GM15510 (cell line): ENCODE measurements around the gene CAMKMT.

ENCODE experiments used
- POLR2A ChIP-seq: IDR thresholded peaks from 3 replicates; pipeline ENCODE4 v1.6.1; 2011; ENCODE audit warnings: borderline replicate concordance; ENCODE audit not compliant: insufficient read length; ENCODE audit errors: extremely low read depth

Gene CAMKMT

DNA sequence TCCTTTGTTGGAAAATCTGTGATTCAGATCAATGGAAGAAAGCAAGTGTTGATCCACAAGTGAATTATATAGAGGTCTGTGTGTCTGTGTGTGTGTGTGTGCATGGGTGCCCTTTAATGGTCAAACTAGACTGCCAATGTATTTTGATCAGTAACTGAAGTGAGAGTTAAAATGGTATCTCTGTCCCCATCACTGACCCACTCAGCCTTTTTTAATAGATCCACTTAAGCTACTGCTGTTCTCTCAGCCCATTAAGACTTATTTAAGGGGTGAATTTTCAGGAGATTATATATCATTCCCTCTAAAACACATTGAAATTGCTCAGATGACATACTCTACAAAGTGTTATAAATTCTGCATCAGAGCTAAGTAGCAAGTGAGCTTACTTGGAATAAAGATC lies 386.0 kb downstream of the CAMKMT start:
- TF ChIP-seq POLR2A, result no peak

DNA sequence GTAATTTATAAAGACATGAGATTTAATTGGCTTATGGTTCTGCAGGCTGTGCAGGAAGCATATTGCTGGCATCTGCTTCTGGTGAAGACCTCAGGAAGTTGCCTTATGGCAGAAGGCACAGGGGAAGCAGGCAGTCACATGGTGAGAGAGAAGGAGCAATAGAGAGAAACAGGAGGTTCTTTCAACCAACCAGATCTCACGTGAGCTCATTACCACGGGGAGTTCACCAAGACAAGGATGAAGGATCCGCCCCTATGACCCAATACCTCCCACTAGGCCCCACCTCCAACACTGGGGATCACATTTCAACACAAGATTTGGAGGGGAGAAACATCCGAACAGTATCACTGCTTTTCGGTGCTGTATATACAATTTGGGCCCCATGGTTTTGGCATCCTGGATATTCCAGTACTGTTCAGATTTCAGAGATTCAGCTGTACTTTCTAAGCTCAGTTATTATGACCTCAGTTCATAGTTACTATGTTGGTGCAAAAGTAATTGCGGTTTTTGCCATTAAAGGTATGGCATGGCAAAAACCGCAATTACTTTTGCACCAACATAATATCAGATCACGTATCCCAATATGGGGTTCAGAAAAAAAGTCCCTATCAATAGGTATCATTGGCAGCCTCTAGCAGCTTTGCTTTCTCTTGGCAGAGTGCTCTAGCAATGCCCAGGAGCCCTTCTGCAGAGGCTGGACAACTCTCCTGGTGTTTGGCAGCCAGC lies 390.2 kb downstream of the CAMKMT start:
- TF ChIP-seq POLR2A, result no peak

DNA sequence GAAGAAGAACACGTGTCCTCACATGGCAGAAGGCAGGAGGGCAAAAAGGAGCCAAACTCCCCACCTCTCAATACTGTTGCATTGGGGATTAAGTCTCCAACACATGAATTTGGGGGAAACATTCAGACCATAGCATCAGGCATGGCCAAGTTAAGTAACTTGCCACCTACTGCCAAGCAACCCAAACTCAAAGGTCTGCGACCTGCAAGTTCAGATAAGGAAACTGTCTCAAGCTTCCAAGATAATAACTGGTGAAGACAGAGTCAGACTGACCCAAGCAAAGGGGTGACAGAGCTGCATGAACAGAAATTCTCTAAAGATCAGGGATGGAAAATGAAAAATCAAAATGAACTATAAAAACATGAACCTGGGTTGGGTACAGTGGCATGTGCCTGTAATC lies 391.0 kb downstream of the CAMKMT start:
- TF ChIP-seq POLR2A, result no peak

DNA sequence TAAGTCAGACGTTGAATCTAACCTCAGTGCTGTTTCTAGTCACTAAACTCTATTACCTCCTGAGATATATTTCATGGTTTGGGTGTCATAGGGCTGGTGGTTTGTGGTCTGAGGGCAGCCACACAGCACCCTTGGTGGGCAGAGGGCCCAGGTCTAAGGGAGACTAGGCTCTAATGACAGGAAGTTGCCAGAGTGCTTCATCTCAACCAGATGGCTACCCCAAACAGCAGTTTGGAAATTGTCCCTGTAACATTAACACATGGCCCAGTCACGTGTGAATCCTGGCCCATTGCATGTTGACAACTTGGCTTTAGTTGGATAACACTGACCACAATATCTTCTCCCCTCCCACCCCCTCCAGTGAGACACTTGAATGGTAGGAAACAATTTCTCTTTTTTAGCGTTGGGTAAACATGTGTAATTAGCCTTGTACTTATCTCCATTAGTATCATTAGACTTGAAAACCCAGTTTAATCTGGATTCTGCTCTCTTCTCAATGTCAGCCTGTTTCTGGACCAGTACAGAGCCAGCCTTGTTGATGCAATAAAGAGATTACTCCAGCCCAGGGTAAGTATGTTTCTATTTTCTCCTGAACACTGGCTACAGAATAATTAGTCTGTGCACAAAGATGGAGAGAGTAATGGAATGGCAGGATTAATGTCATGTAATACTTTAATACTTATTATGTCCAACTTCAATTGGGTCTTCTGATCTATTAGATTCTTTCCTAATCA lies 392.0 kb downstream of the CAMKMT start:
- TF ChIP-seq POLR2A, result no peak

DNA sequence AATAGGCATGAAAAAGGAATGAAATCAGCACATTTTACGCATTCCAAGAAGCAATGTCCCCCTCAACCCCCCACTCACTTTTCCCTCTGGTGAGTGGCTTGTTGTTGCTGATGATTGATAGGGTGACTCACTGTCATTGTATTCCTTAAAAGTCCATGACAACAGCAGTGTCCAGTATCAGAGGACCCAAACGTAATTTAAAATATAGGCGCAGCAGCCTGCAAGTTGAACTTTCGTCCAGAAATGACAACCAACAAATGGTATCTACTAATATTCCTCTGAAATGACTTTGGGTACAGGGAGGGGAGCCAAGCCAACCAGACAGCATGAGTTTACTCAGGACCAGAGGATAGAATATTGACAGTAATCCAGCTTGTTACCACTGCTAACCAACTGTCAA lies 396.8 kb downstream of the CAMKMT start:
- no peak for TF ChIP-seq POLR2A

DNA sequence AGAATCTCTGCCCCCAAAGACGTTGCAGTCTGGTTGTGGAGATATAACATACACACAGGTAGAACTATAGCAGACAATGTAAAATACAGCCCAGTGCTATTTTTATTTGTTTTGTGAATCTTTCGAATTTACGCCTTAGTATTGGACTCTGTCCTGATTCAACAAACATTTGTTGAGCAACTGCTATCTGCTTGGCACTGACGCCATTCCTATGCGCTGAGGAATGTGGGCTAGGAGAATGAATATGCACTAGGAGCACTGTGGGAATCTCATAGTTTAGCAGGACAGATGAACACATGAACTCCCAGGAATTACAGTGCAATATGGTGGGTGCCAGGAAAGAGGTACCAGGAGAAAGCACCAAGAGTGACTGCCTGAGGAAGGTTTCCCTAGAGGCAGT lies 398.1 kb downstream of the CAMKMT start:
- TF ChIP-seq POLR2A, result no peak

DNA sequence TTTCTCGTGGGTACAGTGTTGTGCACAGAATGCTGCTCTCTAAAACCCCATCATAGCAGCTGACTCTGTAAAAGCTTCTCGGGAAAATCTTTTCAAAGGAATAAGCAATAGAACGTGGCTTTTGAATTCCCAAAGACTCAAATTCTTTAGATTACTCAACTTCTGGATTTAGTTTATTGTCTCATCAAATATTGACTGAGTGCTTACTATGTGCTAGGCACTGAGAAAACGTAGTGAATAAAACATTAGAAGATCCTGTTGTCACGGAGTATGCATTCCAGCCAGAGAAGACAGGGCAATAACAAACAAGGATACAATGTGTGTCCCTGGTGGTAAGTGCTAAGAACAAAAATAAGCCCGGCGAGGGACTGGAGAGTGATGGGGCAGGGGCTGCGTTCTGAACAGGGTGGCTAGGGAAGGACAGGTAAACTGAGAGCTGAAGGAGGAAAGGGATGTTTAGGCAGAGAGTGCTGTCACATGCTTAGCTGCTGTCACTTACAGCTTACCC lies 401.6 kb downstream of the CAMKMT start:
- no peak for TF ChIP-seq POLR2A

DNA sequence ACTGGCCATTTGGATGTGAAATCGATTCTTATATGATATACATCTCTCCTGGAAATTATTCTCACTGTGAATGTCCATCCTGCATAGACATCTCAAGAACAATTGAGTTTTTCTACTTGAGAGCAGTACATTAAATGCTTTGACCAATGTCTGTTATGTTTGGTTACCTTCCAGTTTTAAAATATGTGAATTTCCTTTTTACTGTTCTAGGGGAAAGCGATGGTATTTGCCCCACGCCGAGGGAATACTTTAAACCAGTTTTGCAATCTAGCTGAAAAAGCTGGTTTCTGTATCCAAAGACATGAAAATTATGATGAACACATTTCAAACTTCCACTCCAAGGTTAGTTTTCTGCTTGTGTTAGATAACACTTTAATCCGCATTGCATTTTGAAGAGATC lies 404.5 kb downstream of the CAMKMT start:
- no peak for TF ChIP-seq POLR2A

DNA sequence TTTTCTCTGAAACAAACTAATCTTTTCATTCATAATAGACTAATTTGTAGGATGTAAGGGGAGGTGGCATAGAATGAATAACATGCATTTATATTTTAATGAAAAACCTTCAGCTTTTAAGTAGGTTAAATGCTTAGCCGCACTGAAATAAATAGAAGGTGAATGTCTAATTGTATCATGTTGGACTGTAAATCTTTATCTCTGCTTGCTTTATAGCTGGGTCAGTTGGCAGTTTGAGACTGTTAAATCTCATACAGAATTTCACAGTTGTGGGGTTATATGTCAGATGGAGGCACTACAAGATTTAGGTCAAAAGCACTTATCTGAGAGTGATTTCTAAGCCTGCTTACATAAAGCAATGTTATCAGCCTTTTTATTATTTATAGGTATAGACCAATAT lies 405.0 kb downstream of the CAMKMT start:
- TF ChIP-seq POLR2A, result no peak

DNA sequence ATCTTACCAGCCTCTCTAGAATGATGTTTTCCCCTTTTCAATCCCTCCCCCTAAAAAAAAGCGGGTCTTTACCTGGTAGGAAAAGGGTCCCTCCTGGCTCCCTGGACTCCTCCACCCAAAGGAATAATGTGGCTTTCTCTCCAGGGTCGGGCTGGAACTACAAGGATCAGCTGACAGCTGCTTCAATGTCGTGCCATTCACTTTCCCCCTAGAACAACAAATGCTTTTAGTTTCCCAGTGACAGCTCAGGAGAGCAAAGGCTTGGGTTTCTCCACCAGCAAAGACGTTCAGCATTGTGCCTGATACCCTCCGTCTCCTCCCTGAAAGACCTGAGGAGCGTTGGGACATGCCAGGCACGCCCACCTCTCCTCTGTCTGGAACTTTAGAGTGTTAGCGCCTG lies 405.9 kb downstream of the CAMKMT start:
- no peak for TF ChIP-seq POLR2A

DNA sequence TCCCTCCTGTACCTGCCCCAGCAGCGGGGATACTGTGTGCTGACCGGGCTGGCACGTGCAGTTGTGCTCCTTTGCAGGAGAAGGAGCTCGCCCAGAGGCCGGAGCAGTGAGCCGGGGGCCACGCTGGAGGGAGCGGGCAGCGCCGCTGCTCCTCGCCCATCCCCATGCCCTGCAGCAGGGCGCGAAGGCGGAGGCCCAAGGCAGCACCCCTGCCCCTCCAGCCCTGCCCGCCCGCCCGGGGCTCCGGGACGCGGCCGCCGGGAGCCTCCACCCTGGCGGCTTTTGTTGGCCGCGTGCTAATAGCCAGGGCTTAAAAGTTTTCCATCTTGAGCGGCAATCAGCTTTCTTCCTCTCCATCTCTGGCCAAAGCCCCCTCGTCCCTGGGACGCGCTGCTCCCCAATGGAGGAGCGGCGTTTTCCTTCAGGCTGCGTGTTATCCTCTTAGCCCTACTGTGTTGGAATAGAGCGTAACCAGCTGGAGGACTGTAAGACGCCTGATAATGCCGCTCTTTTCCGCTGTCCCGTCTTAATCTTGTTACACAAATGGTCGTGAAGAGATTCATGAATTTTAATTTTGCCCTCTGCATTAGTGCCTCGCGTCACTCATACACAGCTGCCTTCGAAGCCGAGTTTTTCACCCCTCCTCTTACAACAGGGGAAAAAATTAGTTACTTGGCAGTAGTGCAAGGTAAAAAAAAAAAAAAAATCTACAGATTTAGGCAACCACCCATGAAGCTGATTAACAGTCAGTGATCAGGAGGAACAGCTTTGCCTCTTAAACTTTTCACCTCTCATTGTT lies 406.9 kb downstream of the CAMKMT start:
- no peak for TF ChIP-seq POLR2A

DNA sequence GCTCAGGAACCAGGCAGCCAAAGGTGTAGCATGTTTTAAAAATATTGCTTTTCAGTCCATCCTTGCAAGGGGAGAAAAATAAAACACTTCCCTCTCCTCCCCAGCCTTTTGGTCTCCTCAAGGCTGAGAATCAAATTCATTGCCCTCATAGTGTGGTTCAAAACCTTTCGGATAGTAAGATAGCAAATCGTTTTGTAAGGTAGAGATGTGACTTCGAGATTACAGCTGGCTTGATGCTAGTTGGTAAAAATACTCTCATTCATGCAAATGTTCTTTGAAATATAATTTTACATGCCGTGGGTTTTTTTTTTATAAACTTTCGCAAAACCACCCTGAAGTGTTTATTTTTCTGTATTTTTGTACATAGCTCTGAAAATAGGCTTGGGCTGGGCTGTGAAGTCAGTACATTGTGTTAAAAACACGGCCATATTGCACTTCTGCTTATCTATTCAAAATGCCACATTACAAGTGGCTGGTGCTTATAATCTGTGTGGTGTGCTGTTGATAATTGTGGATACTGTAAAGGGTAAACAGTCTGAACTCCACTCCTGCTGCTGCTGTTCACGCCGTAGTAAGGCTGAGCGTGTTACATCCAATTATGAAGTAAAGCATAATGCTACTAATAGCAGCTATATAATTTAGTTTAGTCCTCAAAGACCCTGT lies 407.7 kb downstream of the CAMKMT start:
- TF ChIP-seq POLR2A, result no peak

DNA sequence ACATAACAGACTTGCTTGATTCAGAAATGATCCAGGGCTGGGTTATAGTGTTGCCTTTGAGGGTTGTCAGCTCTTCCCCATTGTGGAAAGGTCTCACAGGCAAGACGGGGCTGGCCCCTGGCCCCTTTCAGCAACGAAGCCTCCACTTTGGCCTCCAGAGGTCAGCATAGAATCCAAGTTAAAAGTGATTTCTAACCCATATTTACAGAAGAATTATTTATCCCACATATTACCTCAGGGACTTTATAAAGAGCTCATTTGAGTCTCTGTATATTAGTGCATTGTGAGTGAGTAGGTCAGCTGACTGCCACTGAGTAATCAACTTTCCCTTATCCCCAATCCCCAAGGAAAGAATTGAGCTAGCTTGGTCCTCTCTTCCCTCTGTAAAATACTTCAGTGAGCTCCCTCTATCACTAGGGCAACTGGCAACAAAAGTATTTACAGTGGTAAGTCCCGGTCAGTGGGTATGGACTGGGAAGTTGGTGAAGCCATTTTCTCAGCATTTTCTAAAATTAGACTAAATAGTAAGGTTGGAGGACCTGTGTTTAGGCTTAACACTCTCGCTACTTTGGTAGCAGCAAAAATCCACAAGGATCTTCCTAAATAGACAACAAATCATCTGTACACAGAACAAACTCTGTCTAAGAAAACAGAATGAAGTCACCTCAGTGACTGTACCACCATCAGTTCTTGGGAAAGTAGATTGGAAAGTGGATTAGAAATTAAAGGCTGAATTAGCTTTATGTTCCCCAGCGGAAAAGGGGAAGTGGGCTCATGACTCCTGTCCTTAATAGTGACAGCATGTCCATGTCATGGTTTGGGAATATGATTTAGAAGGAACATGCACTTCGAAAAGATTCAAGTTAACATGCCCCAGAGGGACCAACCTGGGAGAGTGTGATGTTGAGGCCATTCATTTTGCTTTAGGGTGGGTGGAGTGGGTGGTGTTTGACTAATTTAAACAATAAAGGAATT lies 408.8 kb downstream of the CAMKMT start:
- no peak for TF ChIP-seq POLR2A

DNA sequence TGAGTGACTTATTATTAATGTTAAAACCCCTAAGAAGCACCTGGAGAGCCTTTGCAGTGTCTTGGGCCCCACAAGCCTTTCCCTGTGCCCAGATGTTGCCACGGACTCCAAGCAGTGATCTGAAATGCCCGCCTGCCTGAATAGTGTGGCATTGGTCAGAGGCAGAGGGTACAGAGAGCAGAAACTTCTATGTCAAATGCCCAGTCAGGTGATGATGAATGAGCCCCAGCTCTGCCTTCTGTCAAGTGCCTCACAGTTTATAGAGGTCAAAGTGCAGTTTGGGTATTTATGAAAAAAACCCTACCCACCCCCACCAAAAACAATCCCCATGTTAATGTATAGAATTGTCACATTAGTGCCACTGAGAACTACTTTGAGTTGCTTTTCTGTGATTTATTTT lies 409.8 kb downstream of the CAMKMT start:
- TF ChIP-seq POLR2A, result no peak
